HG03097 (cell line): ENCODE data around the gene PDK2.

Experiments
- ATAC-seq: cut with Tn5 transposase; IDR thresholded peaks from one replicate; pipeline ENCODE4 v1.9.1; 2021; ENCODE audit not compliant: unreplicated experiment, low FRiP score

The PDK2 gene

GRCh38 chr17:50114401-50114800 is 19.2 kb downstream of the PDK2 start:
- no peak for ATAC-seq

- ATAC-seq: no peak
Observed at GRCh38 chr17:50114849-50115357, 19.8 kb downstream of the PDK2 start.

DNA sequence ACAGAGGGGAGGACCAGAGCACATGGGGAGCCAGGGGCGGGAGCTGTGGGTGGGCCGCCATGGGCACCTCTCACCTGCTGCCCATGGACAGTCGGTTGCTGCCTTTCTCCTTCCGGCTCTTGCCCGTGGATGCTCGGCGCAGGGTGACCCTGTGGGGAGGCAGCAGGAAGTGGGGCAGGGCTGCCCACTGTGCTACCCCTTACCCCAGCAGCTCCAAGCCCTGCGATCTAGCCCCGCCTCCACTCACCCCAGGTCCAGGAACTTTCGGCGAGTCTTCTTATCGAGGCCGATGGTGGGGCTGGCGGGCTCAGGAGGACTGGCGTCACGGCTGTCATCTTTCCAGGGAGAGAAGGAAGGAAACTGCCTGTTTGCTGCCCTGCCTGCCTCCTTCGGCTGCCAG is 20.6 kb downstream of the PDK2 start:
- ATAC-seq: no peak

GRCh38 chr17:50117202-50118051 is 22.3 kb downstream of the PDK2 start:
- ATAC-seq: no peak

GRCh38 chr17:50118076-50118827 is 23.1 kb downstream of the PDK2 start:
- ATAC-seq: no peak

- no peak for ATAC-seq
Observed at GRCh38 chr17:50118828-50119218, 23.7 kb downstream of the PDK2 start.

DNA sequence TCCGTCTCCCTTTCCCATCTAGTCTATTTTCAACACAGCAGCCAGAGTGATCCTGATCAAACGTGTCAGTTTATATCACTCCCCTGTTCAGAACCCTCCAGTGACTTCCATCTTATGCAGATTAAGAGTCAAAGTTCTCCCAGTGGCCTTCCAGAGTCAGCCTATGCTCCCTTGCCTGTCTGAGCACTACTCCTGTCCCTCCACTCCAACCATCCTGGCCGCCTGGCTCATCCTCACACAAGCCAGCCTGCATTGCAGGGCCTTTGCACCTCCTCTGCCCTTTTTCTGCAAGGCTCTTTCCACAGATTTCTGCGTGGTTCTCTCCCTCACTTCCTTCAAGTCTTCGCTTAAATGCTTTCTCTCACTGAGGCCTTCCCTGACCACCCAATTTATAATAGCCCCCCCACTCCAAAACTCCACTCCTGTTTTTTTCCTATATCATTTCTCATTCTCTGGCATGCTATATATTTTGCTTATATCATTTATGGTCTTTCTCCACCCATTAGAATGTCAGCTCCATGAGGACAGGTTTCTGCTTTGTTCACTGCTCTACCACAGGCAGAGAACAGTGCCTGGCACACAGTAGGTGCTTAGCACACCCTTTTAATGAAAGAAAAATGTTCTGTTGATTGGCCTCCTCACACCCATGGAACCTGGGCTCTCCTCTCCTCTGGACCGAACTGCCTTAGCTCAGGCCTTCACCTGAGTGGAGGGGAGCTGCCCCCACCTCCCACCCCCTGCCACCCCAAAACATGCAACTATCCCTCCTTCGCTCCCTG is 25.5 kb downstream of the PDK2 start:
- ATAC-seq: no peak

GRCh38 chr17:50122945-50123344 is 27.8 kb downstream of the PDK2 start:
- no peak for ATAC-seq

DNA sequence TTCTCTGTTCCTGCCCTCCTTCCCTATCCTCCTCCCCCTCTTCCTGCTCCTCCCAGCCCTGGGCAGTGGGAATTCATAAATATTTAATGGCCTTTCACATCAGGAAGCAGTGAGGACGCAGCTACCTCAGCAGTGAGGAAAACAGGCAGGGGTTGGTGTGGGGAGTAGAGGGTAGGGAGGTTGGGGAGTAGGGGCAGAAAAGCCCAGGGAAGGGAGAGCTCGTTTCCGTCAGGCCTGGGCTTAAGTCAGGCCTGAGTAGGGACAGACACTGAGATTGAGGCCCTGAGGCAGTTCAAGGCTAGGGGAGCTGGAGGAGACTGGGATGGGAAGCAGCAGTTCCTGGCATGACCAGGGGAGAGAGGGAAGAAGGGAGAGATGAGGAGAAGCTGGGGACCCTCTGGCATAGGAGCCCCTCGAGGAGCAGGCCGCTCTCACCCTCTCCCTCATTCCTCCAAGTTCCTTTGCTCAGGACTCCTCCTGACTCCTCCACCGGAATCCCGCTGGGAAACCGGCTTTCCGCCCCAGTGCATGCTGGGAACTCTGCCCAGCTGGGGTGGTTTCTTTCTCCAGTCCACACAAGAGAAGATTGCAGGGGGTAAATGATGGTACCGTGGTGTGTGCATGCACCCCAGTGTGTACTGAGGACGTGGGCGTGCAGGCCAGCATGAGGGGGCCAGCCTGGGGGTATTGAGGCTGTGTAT is 28.6 kb downstream of the PDK2 start:
- ATAC-seq: no peak

GRCh38 chr17:50125420-50125997 is 30.4 kb downstream of the PDK2 start:
- no peak for ATAC-seq

DNA sequence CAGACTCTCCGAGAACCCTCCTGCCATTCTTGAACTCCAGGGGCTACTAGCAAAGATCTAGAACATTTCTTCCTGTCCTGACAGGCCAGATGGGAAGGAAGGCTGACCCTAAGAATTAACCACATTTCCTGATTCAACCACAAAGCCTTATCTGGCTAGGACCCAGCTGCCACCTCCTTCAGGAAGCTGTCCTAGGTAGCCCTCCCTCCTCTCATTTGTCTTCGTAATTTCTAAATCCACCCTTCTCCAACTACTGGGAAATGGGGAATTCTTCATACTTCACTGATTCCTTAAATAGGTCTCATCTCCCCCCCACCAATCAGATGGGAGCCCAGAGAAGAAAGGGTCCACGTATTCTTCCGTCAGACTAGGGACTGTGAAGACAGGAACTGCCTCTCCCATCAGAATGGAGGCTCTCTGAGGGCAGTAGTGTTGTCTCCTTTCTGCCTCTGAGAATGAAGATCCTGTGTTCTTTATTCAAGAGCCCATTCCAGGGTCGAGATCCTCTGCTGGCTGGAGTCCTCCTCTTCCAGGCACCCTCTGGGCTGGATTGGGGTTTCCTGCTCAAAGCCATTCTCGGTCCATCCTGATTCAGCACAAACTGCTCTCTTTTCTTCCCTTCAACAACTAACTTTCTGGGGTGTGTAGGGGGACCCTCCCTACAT is 32.7 kb downstream of the PDK2 start:
- ATAC-seq: no peak

DNA sequence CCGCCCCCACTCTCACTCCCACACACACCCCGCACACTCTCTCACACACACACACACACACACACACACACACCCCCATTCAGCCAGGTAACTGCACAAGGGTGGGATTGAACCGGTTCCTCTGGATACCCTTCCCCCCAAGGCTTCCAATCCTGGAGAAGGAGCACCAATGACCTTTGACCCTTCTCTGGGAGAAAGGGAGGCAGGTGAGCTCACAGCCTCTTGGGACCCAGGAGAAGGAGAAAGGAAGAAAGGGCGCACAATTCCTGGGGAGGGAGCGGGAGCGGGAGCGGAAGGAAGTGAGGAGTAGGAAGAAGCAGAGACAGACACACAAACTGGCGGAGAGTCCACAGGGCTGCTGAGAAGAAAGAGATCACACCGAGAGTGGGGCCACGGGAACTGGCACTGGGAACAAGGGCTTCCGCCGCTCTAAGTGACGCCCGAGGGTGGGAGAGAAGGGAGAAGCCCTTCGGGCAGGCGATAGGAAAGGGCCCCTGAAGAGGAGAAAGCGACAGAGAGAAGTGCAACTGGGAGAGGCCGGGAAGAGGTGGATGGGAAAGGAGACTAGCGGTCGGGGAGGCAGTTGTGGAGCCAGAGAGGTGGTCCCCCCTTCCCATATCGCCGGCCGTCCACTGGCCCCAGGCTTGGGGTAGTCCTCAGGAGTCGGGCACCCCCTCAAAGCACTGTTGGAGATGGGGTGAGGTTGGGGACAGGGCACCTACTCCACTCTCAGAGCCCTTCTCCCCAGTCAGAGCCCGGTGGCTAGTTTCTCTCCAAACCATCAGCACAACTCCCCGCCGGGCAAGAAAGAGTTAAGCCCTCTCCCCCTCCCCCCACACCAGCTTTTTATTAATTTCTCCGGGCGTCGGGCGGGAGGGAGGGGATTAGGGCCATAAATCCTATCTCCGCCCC is 33.5 kb downstream of the PDK2 start:
- no peak for ATAC-seq

DNA sequence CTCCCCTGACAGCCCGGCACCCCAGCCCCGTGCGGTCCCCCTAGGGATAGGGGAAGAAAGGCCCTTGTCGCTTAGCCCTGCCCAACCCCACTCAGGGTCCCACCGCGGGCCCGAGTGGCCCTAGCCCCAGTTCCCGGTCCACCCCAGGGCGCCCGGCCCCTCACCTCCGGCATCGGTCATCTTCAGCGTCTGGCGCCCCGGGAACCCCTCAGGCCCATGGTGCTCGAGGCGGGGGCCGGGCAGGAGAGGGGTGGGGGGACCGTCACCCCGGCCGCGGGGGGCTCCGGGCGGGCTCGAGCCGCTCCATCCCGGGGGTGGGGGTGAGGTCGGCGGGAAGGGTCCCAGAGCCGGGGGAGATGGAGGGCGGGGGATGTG is 34.2 kb downstream of the PDK2 start:
- ATAC-seq: no peak

DNA sequence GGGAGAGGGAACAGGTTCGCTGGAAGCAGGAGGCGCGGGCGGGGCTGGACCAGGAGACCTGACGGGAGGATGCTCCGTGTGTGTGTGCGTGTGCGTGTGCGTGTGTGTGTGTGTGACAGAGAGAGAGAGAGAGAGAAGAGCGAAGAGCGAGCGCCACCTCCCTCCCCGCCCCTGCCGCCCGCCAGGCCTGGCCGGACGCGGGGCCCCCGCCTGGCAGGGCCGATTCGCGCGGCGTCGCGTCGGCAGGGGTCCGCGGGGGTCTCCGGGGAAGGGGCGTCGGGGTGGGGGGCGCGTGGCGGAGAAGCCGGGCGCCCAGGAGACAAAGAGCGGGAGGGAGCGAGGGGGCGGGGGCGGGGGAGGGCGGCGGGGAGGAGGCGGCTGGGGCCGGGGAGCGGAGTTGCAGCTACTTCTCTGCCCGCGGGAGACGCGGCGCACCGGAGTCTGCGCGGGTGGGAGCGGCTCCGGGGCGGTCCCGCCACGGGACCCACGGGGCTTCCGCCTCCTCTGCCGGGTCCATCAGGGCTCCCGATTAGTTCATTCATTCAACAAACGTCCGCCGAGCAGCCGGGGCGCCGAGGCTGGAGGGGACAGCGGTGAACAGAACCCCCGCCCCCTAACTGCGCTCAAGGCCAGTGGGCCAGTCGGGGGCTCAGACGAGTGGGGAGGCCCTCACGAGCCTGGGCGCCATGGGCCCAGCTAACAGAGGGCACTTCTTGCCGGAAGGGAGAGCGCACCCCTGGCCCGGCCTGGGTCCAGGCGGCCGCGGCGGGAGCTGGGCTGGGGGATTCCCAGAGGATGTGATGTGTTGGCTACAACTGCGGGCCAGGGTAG is 34.8 kb downstream of the PDK2 start, which contains the start of gene SAMD14:
Gene SAMD14, minus strand, starts transcription at position 433 of the 831 bp plus-strand sequence. CDS start 5,201 bp downstream, outside the sequence.
- no peak for ATAC-seq

GRCh38 chr17:50130559-50131305 is 35.6 kb downstream of the PDK2 start:
- ATAC-seq: no peak

GRCh38 chr17:50132104-50132794 is 37.1 kb downstream of the PDK2 start:
- ATAC-seq: no peak
